Rectal smooth muscle tissue (tissue), 1 donor: Measurements from ENCODE around the gene DENND1A.

ENCODE experiments used
- H3K27ac ChIP-seq: one replicate; pipeline ENCODE4 v1.7.0; 2013; ENCODE audit warnings: low read depth, low read length, inconsistent platforms
- H3K27me3 ChIP-seq: one replicate; pipeline ENCODE4 v1.7.0; 2013; ENCODE audit warnings: low read length; ENCODE audit not compliant: control insufficient read depth, insufficient read depth
- H3K36me3 ChIP-seq: one replicate; pipeline ENCODE4 v1.7.0; 2013; ENCODE audit warnings: low read length; ENCODE audit not compliant: control insufficient read depth, insufficient read depth
- H3K4me1 ChIP-seq: one replicate; pipeline ENCODE4 v1.7.0; 2013; ENCODE audit warnings: low read length; ENCODE audit not compliant: control insufficient read depth, insufficient read depth
- H3K4me3 ChIP-seq: one replicate; pipeline ENCODE4 v1.7.0; 2013; ENCODE audit warnings: low read length
- H3K9ac ChIP-seq: one replicate; pipeline ENCODE4 v1.7.0; 2013; ENCODE audit warnings: low read length

Gene DENND1A

DNA sequence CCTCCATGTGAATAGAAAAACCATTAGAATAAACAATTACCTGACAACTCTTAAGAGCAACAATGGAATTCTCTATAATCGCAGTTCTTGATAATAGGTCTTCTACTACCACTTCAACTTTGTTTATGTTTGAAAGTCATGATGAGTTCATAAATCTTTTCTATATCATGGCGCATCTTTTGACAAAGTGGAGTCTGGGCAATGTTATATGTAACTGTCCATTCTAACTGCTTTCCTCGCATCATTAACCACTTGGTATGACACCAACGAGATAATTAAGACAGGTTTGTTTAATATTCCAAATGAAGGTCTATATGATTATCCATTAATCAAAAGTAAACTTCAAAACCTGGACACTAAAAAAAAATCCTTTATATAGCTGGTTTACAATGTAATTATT is 272.0 kb downstream of the DENND1A start:
- H3K4me3 ChIP-seq = no peak overlapping the region

DNA sequence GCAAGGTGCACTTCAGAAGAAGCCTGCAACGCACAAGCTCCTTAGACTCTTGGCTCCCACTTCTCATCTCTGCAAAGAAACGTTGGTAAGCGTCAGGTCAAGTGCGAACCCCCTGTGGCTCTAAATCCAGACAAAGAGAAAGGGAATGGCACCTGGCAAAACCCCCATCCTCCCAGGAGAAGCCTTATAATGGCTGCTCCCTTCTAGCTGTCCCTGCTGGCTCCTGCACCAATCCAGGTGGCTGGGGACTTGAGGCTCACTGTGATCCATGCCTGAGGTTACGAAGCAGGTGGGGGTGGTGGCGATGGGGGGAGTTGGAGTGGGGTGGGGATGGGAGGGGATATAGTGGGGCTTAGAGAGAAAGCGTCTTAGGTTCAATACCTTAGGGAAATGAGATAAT is 272.8 kb downstream of the DENND1A start:
- Histone ChIP-seq H3K27ac (no peak overlapping the region), H3K4me3 (no peak overlapping the region), H3K9ac (no peak overlapping the region), H3K36me3 (no peaks in the 10 kb centered on the region), H3K27me3 (no peaks in the 10 kb centered on the region), H3K4me1 (no peaks in the 10 kb centered on the region)

More for the DNA sequence above, 272.0 kb downstream of the DENND1A start:
- Histone ChIP-seq H3K27me3 (no peaks in the 10 kb centered on the region), H3K4me1 (no peaks in the 10 kb centered on the region), H3K27ac (no peak overlapping the region), H3K36me3 (no peaks in the 10 kb centered on the region), H3K9ac (no peak overlapping the region)

GRCh38 chr9:123656565-123656964 is 273.4 kb downstream of the DENND1A start:
- no peaks in the 10 kb centered on the region for H3K4me1 ChIP-seq

DNA sequence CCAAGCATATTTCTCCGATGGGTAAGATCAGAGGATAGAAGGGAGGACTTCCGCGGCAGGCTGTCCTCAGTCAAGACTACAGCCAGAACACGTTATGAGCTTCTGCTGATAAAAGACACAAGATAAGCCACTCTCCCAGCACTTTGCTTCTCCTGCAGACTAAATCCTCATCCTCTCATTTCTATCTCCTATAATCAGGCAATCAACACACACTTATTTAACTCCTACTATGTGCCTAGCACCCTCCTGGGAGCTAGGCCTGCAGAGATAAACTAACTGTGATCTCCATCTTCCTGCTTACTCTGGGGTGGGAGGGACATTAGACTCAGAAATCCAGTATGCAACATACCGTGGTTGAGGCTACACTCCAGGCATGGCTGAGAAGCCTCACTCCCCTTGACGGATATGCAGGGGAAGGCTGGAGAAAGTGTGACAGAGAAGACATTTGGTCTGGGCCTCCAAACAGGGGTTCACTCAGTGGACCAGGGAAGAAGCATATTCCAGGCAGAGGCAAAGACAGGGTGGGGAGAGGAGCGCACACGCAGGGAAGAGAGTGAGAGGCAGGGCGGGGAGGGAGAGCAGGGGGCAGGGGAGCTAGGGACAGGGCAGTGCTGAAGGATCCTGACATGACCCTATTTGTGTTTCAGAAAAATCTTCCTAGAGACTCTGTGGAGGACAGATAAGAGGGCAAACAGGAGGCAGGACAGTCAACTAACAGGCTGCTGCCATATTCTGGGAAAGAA is 274.1 kb downstream of the DENND1A start:
- Histone ChIP-seq H3K27me3 (no peaks in the 10 kb centered on the region), H3K9ac (no peak overlapping the region), H3K4me1 (no peaks in the 10 kb centered on the region), H3K4me3 (no peak overlapping the region), H3K36me3 (no peaks in the 10 kb centered on the region), H3K27ac (no peak overlapping the region)

More at GRCh38 chr9:123656565-123656964, 273.4 kb downstream of the DENND1A start:
- Histone ChIP-seq H3K9ac (no peak overlapping the region), H3K4me3 (no peak overlapping the region), H3K36me3 (no peaks in the 10 kb centered on the region), H3K27ac (no peak overlapping the region), H3K27me3 (no peaks in the 10 kb centered on the region)

DNA sequence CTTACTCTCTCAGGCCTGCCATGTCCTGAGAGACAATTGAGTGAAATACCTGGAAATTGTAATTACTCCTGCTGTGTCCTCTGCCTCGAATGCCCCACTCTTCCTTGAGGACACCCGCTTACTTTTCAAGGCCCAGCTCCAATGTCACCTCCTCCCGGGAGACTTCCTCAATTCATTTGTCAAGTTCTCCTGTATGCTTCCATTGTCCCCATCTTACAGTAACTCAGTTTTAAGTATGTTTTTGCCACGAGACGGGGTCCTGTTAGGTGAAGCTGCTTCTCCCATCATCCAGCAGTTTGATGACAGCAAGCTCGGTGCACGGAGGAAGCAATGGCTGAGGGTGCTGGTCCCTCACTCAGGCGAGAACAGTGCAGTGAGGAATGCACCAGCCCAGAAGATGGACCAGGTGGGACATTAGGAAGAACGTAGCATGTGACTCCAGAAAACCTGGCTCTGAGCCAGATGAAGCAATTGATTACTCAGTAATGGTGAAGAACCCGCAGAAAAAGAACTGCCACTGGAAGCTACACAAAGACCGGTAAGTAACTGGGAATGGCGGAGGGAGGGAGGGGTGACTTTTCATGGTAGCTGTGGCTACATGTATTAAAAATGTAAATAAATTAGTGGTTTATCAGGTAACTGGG is 274.8 kb downstream of the DENND1A start:
- no peaks in the 10 kb centered on the region for H3K36me3 ChIP-seq
- H3K4me3 ChIP-seq = no peak overlapping the region
- H3K27ac ChIP-seq = no peak overlapping the region
- no peak overlapping the region for H3K9ac ChIP-seq
- H3K4me1 ChIP-seq = no peaks in the 10 kb centered on the region
- H3K27me3 ChIP-seq = no peaks in the 10 kb centered on the region

DNA sequence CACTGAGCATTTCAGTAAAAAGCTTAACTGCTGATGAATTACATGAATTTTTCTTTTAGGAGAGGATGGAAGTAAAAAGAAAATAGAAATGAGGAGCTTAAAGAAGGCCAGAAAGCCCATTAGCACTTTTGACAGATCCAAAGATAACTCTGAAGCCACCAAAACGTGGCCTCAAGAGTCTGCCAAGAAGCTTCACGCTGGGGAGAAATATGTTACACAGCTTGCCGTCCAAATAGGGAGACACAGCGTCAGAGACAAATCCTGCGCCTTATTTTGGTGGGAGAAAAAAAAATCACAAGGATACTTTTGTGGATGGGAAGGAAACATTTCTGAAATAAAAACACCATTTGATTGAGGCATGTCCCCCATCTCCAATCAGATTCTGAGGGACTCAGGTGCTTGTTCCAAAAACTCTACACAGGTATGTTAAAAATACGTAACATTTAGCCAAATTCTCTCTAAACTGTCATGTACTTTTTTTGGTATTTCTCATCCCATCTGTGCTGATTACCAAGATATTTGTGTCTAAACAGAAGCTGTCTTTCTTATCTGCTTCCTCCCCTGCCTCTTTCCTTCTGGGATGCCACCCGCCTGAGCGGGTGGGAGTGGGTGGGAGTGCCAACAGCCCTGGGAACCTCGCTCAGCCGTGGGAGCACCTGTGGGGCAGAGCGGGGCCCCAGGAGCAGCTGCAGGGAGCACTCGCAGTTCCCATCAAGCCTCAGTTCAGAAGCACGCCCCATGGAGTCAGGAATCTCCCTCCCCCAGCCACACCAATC is 275.5 kb downstream of the DENND1A start:
- Histone ChIP-seq H3K27me3 (no peaks in the 10 kb centered on the region), H3K4me1 (no peaks in the 10 kb centered on the region), H3K9ac (no peak overlapping the region), H3K4me3 (no peak overlapping the region), H3K36me3 (no peaks in the 10 kb centered on the region), H3K27ac (no peak overlapping the region)

DNA sequence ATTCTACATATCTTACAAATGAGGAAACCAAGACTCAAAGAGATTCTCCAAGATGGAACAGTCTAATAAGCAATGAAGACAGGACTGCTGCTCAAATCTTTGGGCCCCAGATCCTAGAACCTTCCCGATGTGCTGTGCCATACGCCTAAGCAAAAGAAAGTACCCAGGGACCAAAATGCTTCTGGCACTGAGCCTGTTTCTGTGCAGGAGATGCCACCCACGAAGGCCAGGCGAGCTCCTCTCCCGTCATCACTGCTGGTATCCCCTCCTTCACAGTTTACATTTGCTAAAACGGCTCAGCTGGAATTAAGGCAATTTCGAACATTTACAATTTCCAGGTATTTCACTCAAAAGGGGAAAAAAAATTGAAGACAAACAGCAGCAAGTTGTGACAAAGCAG is 277.5 kb downstream of the DENND1A start:
- Histone ChIP-seq H3K36me3 (no peaks in the 10 kb centered on the region), H3K9ac (no peak overlapping the region), H3K27me3 (no peaks in the 10 kb centered on the region), H3K4me3 (no peak overlapping the region), H3K4me1 (no peaks in the 10 kb centered on the region), H3K27ac (no peak overlapping the region)

- Histone ChIP-seq H3K4me1 (no peaks in the 10 kb centered on the region), H3K36me3 (no peaks in the 10 kb centered on the region), H3K4me3 (no peak overlapping the region), H3K27ac (no peak overlapping the region), H3K27me3 (no peaks in the 10 kb centered on the region), H3K9ac (no peak overlapping the region)
Observed at GRCh38 chr9:123651871-123652270, 278.1 kb downstream of the DENND1A start.

DNA sequence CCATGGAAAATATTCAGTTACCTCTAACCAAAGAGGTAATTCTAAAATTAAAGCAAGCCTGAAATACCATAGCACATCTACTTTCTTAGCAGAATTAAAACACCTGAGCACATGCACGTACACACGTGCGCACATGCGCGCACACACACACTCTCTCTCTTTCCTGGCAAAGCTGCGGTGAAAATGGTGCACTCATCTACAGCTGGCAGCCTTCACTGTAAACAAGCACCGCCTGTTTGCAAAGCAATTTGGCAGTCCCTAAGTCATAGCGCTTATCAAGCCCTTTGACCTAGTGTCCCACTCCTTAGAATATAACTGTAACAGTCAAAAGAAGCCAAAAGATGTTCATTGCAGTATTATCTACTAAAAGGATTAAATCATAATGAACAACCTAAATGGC is 278.7 kb downstream of the DENND1A start:
- Histone ChIP-seq H3K27me3 (no peaks in the 10 kb centered on the region), H3K27ac (no peak overlapping the region), H3K36me3 (peaks cover 3% of the 10 kb centered on the region), H3K4me1 (no peaks in the 10 kb centered on the region), H3K9ac (no peak overlapping the region), H3K4me3 (no peak overlapping the region)

GRCh38 chr9:123649909-123650308 is 280.0 kb downstream of the DENND1A start:
- Histone ChIP-seq H3K4me3 (no peak overlapping the region), H3K27ac (no peak overlapping the region), H3K27me3 (no peaks in the 10 kb centered on the region), H3K9ac (no peak overlapping the region), H3K36me3 (peaks cover 3% of the 10 kb centered on the region), H3K4me1 (no peaks in the 10 kb centered on the region)

GRCh38 chr9:123647145-123647544 is 282.8 kb downstream of the DENND1A start:
- Histone ChIP-seq H3K4me1 (no peaks in the 10 kb centered on the region), H3K36me3 (peaks cover 3% of the 10 kb centered on the region), H3K27me3 (no peaks in the 10 kb centered on the region), H3K9ac (no peak overlapping the region), H3K27ac (no peak overlapping the region), H3K4me3 (no peak overlapping the region)

GRCh38 chr9:123645762-123646161 is 284.2 kb downstream of the DENND1A start:
- H3K9ac ChIP-seq = no peak overlapping the region
- peaks cover 3% of the 10 kb centered on the region for H3K36me3 ChIP-seq
- H3K4me1 ChIP-seq = no peaks in the 10 kb centered on the region
- no peak overlapping the region for H3K4me3 ChIP-seq
- H3K27ac ChIP-seq = no peak overlapping the region
- H3K27me3 ChIP-seq = no peaks in the 10 kb centered on the region
